Endodermal cell (in vitro differentiated cells): Measurements from ENCODE around the gene SUGP1. TPM values are rescaled to one million over a fixed set of nuclear protein-coding genes. Genes with fewer than 3 reads are reported as not detected.
A peak's percentile ranks its signal among the peaks of the same experiment; 100 is the strongest.

Experiments used
- DNase-seq: peaks from one replicate; pipeline ENCODE4 v3.0.0-alpha.2; 2017
- H3K27ac ChIP-seq: 2 replicates; pipeline ENCODE4 v1.5.1; 2013; ENCODE audit warnings: mild to moderate bottlenecking, low read depth, low read length, moderate library complexity
- H3K27me3 ChIP-seq: 2 replicates; pipeline ENCODE4 v1.6.1; 2013; ENCODE audit warnings: mild to moderate bottlenecking, low read length, moderate library complexity; ENCODE audit not compliant: insufficient read depth, control insufficient read depth, poor library complexity, severe bottlenecking
- H3K36me3 ChIP-seq: 2 replicates; pipeline ENCODE4 v1.7.0; 2013; ENCODE audit warnings: mild to moderate bottlenecking, low read length, moderate library complexity; ENCODE audit not compliant: control insufficient read depth, insufficient read depth
- H3K4me1 ChIP-seq: one replicate; pipeline ENCODE4 v1.7.0; 2013; ENCODE audit warnings: low read length; ENCODE audit not compliant: control insufficient read depth, insufficient read depth
- H3K4me3 ChIP-seq: 2 replicates; pipeline ENCODE4 v1.5.1; 2013; ENCODE audit warnings: mild to moderate bottlenecking, low read length, moderate library complexity
- H3K9ac ChIP-seq: 2 replicates; pipeline ENCODE4 v1.6.1; 2013; ENCODE audit warnings: mild to moderate bottlenecking, low read length, moderate library complexity; ENCODE audit not compliant: poor library complexity, severe bottlenecking; ENCODE audit errors: extremely low read depth
- H3K9me3 ChIP-seq: 2 replicates; pipeline ENCODE4 v1.6.1; 2013; ENCODE audit warnings: mild to moderate bottlenecking, low read length, moderate library complexity; ENCODE audit not compliant: control insufficient read depth
- H3K27ac Mint-ChIP-seq: 2 replicates; pipeline ENCODE4 v1.8.0; 2020; ENCODE audit warnings: mixed read lengths
- H3K27me3 Mint-ChIP-seq: 2 replicates; pipeline ENCODE4 v1.8.0; 2021; ENCODE audit warnings: mild to moderate bottlenecking, mixed read lengths; ENCODE audit not compliant: insufficient read depth
- H3K36me3 Mint-ChIP-seq: 2 replicates; pipeline ENCODE4 v1.8.0; 2020; ENCODE audit warnings: low read depth, mixed read lengths
- H3K4me1 Mint-ChIP-seq: 2 replicates; pipeline ENCODE4 v1.8.0; 2020; ENCODE audit warnings: mixed read lengths
- H3K4me3 Mint-ChIP-seq: 2 replicates; pipeline ENCODE4 v1.8.0; 2020; ENCODE audit warnings: mild to moderate bottlenecking, moderate library complexity, mixed read lengths
- H3K9me3 Mint-ChIP-seq: 2 replicates; pipeline ENCODE4 v1.8.0; 2020; ENCODE audit warnings: mild to moderate bottlenecking, mixed read lengths
- WGBS, 2 experiments: methylation state at CpG; one replicate each; pipeline versions ENCODE4 v1.1.5 to v1.1.7; 2013; ENCODE audit warnings: missing lambda C conversion rate in 2 of 2, mixed read lengths in 1 of 2; ENCODE audit not compliant: insufficient coverage in 1 of 2, insufficient read length in 1 of 2; 5-methylcytosine and 5-hydroxymethylcytosine counted together
- long read RNA-seq, 4 experiments: library from polyadenylated mRNA in 2 of 4; library from RNA in 1 of 4; library from capped mRNA in 1 of 4; stranded (forward) in 3 of 4; unstranded in 1 of 4; transcript quantifications; one replicate each; pipeline ENCODE4 v2.0.0, GENCODE V29; 2020 to 2021; ENCODE audit warnings: inconsistent platforms in 1 of 4
- polyA plus RNA-seq, 2 experiments: library from polyadenylated mRNA; stranded (reverse); fragments of 50-300 nt; gene quantifications; one replicate each; pipeline ENCODE4 v1.2.3, GENCODE V29; 2013
- total RNA-seq, 2 donors: library from RNA; stranded (reverse); fragmentation: NEBNext Ultra II Directional in 1 of 2; extraction: Animal tissue kit (Norgen Biotek cat#: 25700) in 1 of 2; gene quantifications; 2 replicates in 1 of 2; 3 replicates in 1 of 2; pipeline ENCODE4 v1.2.1, GENCODE V29; 2021
- TF ChIP-seq, protein P1 (sequence below): fragments of 200-600 bp; sonication (generic); conservative IDR thresholded peaks from 2 replicates; pipeline ENCODE4 v1.5.0; 2021; ENCODE audit warnings: antibody characterized with exemption, mild to moderate bottlenecking

SUGP1 gene, protein sequence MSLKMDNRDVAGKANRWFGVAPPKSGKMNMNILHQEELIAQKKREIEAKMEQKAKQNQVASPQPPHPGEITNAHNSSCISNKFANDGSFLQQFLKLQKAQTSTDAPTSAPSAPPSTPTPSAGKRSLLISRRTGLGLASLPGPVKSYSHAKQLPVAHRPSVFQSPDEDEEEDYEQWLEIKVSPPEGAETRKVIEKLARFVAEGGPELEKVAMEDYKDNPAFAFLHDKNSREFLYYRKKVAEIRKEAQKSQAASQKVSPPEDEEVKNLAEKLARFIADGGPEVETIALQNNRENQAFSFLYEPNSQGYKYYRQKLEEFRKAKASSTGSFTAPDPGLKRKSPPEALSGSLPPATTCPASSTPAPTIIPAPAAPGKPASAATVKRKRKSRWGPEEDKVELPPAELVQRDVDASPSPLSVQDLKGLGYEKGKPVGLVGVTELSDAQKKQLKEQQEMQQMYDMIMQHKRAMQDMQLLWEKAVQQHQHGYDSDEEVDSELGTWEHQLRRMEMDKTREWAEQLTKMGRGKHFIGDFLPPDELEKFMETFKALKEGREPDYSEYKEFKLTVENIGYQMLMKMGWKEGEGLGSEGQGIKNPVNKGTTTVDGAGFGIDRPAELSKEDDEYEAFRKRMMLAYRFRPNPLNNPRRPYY
- total RNA-seq, result 10 to 100 TPM; 72.2 to 75.5 TPM
- 62.9 TPM for polyA plus RNA-seq (2013, experiment 1 of 2)
- 57.0 TPM for polyA plus RNA-seq (2013, experiment 2 of 2)
- long read RNA-seq, experiment 1, partial matches to known transcripts, result 4 of 7 reads
- long read RNA-seq, experiment 1, other reads (novel, unspliced or antisense), result 1 of 7 reads
- long read RNA-seq, experiment 2, transcript SUGP1-201 (14 exons, 2,423 nt), result major isoform, 55 of 99 reads
- long read RNA-seq, experiment 2, partial matches to known transcripts, result 8 of 99 reads
- long read RNA-seq, experiment 2, other reads (novel, unspliced or antisense), result 36 of 99 reads
- long read RNA-seq, experiment 3, transcript SUGP1-201 (14 exons, 2,423 nt), result major isoform, 134 of 201 reads
- long read RNA-seq, experiment 3, partial matches to known transcripts, result 11 of 201 reads
- long read RNA-seq, experiment 3, other reads (novel, unspliced or antisense), result 50 of 201 reads
- long read RNA-seq, experiment 4, transcript SUGP1-201 (14 exons, 2,423 nt), result major isoform, 11 of 20 reads
- long read RNA-seq, experiment 4, partial matches to known transcripts, result 1 of 20 reads
- long read RNA-seq, experiment 4, other reads (novel, unspliced or antisense), result 8 of 20 reads

DNA sequence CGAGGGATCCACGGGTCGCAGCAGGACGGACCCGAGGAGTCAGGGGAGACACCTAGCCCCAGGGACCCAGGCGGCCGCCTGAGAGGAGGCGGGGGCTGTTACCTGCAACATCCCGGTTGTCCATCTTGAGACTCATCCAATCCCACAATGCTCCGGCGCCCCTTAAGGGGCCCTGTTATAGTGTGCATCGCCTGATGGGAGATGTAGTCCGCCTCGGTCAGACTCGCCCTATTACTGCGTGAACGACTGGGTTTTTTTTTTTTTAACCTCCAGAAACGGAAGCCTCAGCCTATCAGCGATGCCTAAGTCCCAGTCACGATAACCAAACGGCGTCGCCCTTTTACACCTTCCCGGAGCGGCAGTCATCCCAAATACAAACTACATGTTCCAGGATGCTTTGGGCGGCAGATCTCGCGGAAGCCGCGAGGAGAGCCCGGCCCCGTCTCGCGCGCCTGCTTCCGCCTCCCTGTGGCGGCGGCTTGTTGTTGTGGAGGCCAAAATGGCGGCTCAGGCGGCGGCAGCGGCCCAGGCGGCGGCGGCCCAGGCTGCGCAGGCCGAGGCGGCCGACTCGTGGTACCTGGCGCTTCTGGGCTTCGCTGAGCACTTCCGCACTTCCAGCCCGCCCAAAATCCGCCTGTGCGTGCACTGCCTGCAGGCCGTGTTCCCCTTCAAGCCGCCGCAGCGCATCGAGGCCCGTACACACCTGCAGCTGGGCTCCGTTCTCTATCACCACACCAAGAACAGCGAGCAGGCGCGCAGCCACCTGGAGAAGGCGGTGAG, at the start of gene SUGP1, which contains the start of gene MAU2:
TSS of gene SUGP1 (minus strand) at position 149 of the 780 bp plus-strand sequence. CDS start at position 136, 13 bp downstream.
TSS of gene MAU2 (plus strand) at position 469 of the 780 bp plus-strand sequence. CDS start at position 500, 31 bp downstream.
- Mint-ChIP-seq H3K27ac (peak within 1 kb of the TSS; percentile 100), H3K27me3 (no peaks in the 10 kb centered on the region), H3K9me3 (no peaks in the 10 kb centered on the region), H3K4me1 (peaks cover 10% of the 10 kb centered on the region), H3K36me3 (peaks cover 27% of the 10 kb centered on the region), H3K4me3 (peak within 1 kb of the TSS; percentile 91)
- DNase-seq, result peak; percentile 96
- peak within 1 kb of the TSS; percentile 96 for H3K4me3 ChIP-seq
- H3K4me1 ChIP-seq, result no peaks in the 10 kb centered on the region
- TF ChIP-seq, protein P1, sequence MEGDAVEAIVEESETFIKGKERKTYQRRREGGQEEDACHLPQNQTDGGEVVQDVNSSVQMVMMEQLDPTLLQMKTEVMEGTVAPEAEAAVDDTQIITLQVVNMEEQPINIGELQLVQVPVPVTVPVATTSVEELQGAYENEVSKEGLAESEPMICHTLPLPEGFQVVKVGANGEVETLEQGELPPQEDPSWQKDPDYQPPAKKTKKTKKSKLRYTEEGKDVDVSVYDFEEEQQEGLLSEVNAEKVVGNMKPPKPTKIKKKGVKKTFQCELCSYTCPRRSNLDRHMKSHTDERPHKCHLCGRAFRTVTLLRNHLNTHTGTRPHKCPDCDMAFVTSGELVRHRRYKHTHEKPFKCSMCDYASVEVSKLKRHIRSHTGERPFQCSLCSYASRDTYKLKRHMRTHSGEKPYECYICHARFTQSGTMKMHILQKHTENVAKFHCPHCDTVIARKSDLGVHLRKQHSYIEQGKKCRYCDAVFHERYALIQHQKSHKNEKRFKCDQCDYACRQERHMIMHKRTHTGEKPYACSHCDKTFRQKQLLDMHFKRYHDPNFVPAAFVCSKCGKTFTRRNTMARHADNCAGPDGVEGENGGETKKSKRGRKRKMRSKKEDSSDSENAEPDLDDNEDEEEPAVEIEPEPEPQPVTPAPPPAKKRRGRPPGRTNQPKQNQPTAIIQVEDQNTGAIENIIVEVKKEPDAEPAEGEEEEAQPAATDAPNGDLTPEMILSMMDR, result no peak
- peak within 1 kb of the TSS; percentile 97 for H3K27ac ChIP-seq
- H3K9ac ChIP-seq, result peak within 1 kb of the TSS; percentile 94
- peaks cover 33% of the 10 kb centered on the region for H3K36me3 ChIP-seq
- H3K9me3 ChIP-seq, result no peaks in the 10 kb centered on the region
- WGBS, 2 experiments, result 0% methylated on average over 38 to 67 of the region's 67 CpGs
- no peaks in the 10 kb centered on the region for H3K27me3 ChIP-seq

DNA sequence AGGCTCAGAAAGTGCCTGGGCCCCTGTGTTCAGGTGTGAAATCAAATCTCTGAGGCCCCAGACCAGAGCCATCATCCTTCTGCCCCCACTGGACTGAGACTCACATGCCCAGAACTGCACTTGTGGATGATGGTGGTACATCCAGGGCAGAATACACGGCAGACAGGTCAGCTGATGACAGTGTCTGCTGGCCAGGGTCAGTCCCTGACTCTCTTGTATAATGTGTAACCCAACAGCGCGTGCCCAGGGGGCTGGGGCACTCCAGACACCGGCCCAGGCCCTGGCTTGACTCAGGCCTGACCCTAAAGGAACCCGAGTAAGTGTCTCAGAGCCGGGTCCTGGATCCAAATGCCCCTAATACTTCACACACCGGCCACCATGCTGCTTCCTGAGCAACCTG, 47.8 kb upstream of the SUGP1 start:
- peak overlapping the region; percentile 26 for H3K27ac Mint-ChIP-seq
- no peaks in the 10 kb centered on the region for H3K27me3 Mint-ChIP-seq
- 92 to 94% methylated on average over 5 to 7 of the region's 7 CpGs for WGBS, 2 experiments
- Histone ChIP-seq H3K4me1 (no peaks in the 10 kb centered on the region), H3K36me3 (no peaks in the 10 kb centered on the region), H3K27ac (no peak overlapping the region), H3K9me3 (no peaks in the 10 kb centered on the region), H3K4me3 (no peak overlapping the region), H3K9ac (no peak overlapping the region), H3K27me3 (no peaks in the 10 kb centered on the region)
- no peaks in the 10 kb centered on the region for H3K36me3 Mint-ChIP-seq
- DNase-seq, result no peak
- TF ChIP-seq, protein P1, result no peak
- no peaks in the 10 kb centered on the region for H3K9me3 Mint-ChIP-seq
- H3K4me1 Mint-ChIP-seq, result peaks cover 6% of the 10 kb centered on the region
- H3K4me3 Mint-ChIP-seq, result no peak overlapping the region
